Smooth muscle cell (in vitro differentiated cells): ENCODE results near the gene TOGARAM1. TPM values are rescaled to one million over a fixed set of nuclear protein-coding genes. Genes with fewer than 3 reads are reported as not detected.

ENCODE experiments used
- DNase-seq: peaks from one replicate; lab custom pipeline; 2025; ENCODE audit not compliant: unreplicated experiment; lab: John Stamatoyannopoulos, UW
- H2AFZ ChIP-seq: fragments of 200-600 bp; sonication (generic); 2 replicates; pipeline ENCODE4 v1.6.0; 2016; ENCODE audit warnings: antibody characterized with exemption, low read depth, mild to moderate bottlenecking
- H3F3A ChIP-seq: fragments of 200-600 bp; sonication (generic); 2 replicates; pipeline ENCODE4 v1.6.0; 2017; ENCODE audit warnings: antibody characterized with exemption, low read depth
- H3K27ac ChIP-seq: fragments of 200-600 bp; sonication (generic); 2 replicates; pipeline ENCODE4 v1.5.1; 2016; ENCODE audit warnings: low read depth, mild to moderate bottlenecking
- H3K27me3 ChIP-seq: fragments of 200-600 bp; sonication (generic); 2 replicates; pipeline ENCODE4 v1.6.1; 2016; ENCODE audit warnings: low read depth, mild to moderate bottlenecking
- H3K36me3 ChIP-seq: fragments of 200-600 bp; sonication (generic); 2 replicates; pipeline ENCODE4 v1.5.1; 2016; ENCODE audit warnings: low read depth
- H3K4me1 ChIP-seq: fragments of 200-600 bp; sonication (generic); 2 replicates; pipeline ENCODE4 v1.5.1; 2016; ENCODE audit warnings: low read depth
- H3K4me2 ChIP-seq: fragments of 200-600 bp; sonication (generic); 2 replicates; pipeline ENCODE4 v1.6.0; 2016; ENCODE audit warnings: mild to moderate bottlenecking
- H3K4me3 ChIP-seq: fragments of 200-600 bp; sonication (generic); 2 replicates; pipeline ENCODE4 v1.5.1; 2016; ENCODE audit warnings: mild to moderate bottlenecking
- H3K79me2 ChIP-seq: fragments of 200-600 bp; sonication (generic); 2 replicates; pipeline ENCODE4 v1.6.0; 2016; ENCODE audit warnings: low read depth, mild to moderate bottlenecking
- H3K9ac ChIP-seq: fragments of 200-600 bp; sonication (generic); 2 replicates; pipeline ENCODE4 v1.6.0; 2016; ENCODE audit warnings: low read depth
- H3K9me3 ChIP-seq: fragments of 200-600 bp; sonication (generic); replicated peaks from 2 replicates; pipeline ENCODE4 v1.5.1; 2016; ENCODE audit warnings: low read depth
- H4K20me1 ChIP-seq: fragments of 200-600 bp; sonication (generic); 2 replicates; pipeline ENCODE4 v1.6.0; 2016; ENCODE audit warnings: low read depth
- WGBS: methylation state at CpG from one replicate; pipeline ENCODE4 v1.1.7; 2016; ENCODE audit warnings: low lambda C conversion rate; 5-methylcytosine and 5-hydroxymethylcytosine counted together
- polyA plus RNA-seq: library from polyadenylated mRNA; unstranded; fragments of >200 nt; fragmentation: Nextera tagmentation; extraction: Ambion mirVana; gene quantifications from 2 replicates; pipeline ENCODE4 v1.2.1, GENCODE V29; 2016
- total RNA-seq: library from RNA; depleted of rRNA; stranded (reverse); fragments of >200 nt; gene quantifications from 2 replicates; pipeline ENCODE4 v1.2.3, GENCODE V29; 2014
- TF ChIP-seq, protein P1 (sequence below): fragments of 200-600 bp; sonication (generic); IDR thresholded peaks from 2 replicates; pipeline ENCODE4 v1.5.1; 2017; ENCODE audit warnings: borderline replicate concordance, mild to moderate bottlenecking, antibody characterized with exemption; ENCODE audit not compliant: insufficient read depth, poor library complexity, severe bottlenecking

Gene TOGARAM1
- total and polyA plus RNA-seq, 2 experiments from 2014 or later: 9.8 to 22.8 TPM

GRCh38 chr14:44979740-44980356, 17.9 kb downstream of the TOGARAM1 start:
- no peaks in the 10 kb centered on the region for H3K4me1 ChIP-seq
- no peaks in the 10 kb centered on the region for H3K36me3 ChIP-seq
- no peaks in the 10 kb centered on the region for H3K9me3 ChIP-seq
- H3K4me3 ChIP-seq: no peak overlapping the region
- no peaks in the 10 kb centered on the region for H3F3A ChIP-seq
- no peak overlapping the region for H3K4me2 ChIP-seq
- H3K27ac ChIP-seq: no peak overlapping the region
- H2AFZ ChIP-seq: no peak overlapping the region
- H3K79me2 ChIP-seq: peaks cover 92% of the 10 kb centered on the region
- H3K9ac ChIP-seq: no peak overlapping the region
- no peak for DNase-seq
- H3K27me3 ChIP-seq: no peaks in the 10 kb centered on the region
- peaks cover 85% of the 10 kb centered on the region for H4K20me1 ChIP-seq
- TF ChIP-seq, protein P1, sequence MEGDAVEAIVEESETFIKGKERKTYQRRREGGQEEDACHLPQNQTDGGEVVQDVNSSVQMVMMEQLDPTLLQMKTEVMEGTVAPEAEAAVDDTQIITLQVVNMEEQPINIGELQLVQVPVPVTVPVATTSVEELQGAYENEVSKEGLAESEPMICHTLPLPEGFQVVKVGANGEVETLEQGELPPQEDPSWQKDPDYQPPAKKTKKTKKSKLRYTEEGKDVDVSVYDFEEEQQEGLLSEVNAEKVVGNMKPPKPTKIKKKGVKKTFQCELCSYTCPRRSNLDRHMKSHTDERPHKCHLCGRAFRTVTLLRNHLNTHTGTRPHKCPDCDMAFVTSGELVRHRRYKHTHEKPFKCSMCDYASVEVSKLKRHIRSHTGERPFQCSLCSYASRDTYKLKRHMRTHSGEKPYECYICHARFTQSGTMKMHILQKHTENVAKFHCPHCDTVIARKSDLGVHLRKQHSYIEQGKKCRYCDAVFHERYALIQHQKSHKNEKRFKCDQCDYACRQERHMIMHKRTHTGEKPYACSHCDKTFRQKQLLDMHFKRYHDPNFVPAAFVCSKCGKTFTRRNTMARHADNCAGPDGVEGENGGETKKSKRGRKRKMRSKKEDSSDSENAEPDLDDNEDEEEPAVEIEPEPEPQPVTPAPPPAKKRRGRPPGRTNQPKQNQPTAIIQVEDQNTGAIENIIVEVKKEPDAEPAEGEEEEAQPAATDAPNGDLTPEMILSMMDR: no peak

DNA sequence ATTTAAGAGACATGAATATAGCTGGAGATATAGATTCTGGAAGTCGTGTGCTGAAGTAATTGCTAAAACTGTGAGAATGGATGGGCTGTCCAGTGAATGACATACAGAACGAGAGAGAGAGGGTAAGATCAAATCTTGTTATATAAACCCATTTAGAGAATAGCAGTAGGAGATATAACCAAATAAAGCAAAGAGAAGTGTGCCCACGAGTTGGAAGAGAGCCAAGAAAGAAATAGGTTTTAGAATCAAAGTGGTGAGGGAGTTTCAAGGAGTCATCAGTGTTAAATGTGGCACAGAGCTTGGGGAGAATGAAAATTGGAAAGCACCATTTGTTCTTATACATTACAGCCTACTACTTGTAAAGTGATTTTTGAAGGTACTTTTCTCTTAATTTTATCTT, 19.2 kb downstream of the TOGARAM1 start:
- Histone ChIP-seq H3K36me3 (no peaks in the 10 kb centered on the region), H3K4me3 (no peak overlapping the region), H3K4me2 (no peak overlapping the region), H3K4me1 (no peaks in the 10 kb centered on the region), H3K79me2 (peaks cover 92% of the 10 kb centered on the region), H3K27me3 (no peaks in the 10 kb centered on the region), H3K9ac (no peak overlapping the region), H4K20me1 (peaks cover 82% of the 10 kb centered on the region), H3K9me3 (no peaks in the 10 kb centered on the region), H3F3A (no peaks in the 10 kb centered on the region), H2AFZ (no peak overlapping the region), H3K27ac (no peak overlapping the region)
- DNase-seq: no peak
- WGBS: 87% methylated on average over 3 of the region's 3 CpGs
- TF ChIP-seq, protein P1: no peak

GRCh38 chr14:44982594-44982993, 20.6 kb downstream of the TOGARAM1 start:
- H3K79me2 ChIP-seq: peaks cover 83% of the 10 kb centered on the region

GRCh38 chr14:44988694-44989093, 26.7 kb downstream of the TOGARAM1 start:
- DNase-seq: no peak
- H3K27me3 ChIP-seq: no peaks in the 10 kb centered on the region
- 75% methylated on average over 2 of the region's 2 CpGs for WGBS
- TF ChIP-seq, protein P1: no peak
- H3K36me3 ChIP-seq: no peaks in the 10 kb centered on the region
- H3K4me2 ChIP-seq: no peak overlapping the region
- H3K79me2 ChIP-seq: peaks cover 64% of the 10 kb centered on the region
- H2AFZ ChIP-seq: no peak overlapping the region
- no peaks in the 10 kb centered on the region for H3K4me1 ChIP-seq
- no peak overlapping the region for H3K9ac ChIP-seq
- H4K20me1 ChIP-seq: peaks cover 41% of the 10 kb centered on the region
- no peaks in the 10 kb centered on the region for H3K9me3 ChIP-seq
- H3K27ac ChIP-seq: no peak overlapping the region
- no peaks in the 10 kb centered on the region for H3F3A ChIP-seq
- no peak overlapping the region for H3K4me3 ChIP-seq

More at GRCh38 chr14:44982594-44982993, 20.6 kb downstream of the TOGARAM1 start:
- Histone ChIP-seq H3K4me2 (no peak overlapping the region), H3K27me3 (no peaks in the 10 kb centered on the region), H2AFZ (no peak overlapping the region), H3K4me3 (no peak overlapping the region), H3K9ac (no peak overlapping the region), H3F3A (no peaks in the 10 kb centered on the region), H4K20me1 (peaks cover 69% of the 10 kb centered on the region), H3K27ac (peak overlapping the region; percentile 8), H3K9me3 (no peaks in the 10 kb centered on the region), H3K4me1 (no peaks in the 10 kb centered on the region), H3K36me3 (no peaks in the 10 kb centered on the region)
- TF ChIP-seq, protein P1: no peak
- WGBS: 63% methylated on average over 2 of the region's 2 CpGs
- no peak for DNase-seq
